HepG2 (cell line): ENCODE measurements around the gene FAM118A. TPM values are rescaled to one million over a fixed set of nuclear protein-coding genes. Genes with fewer than 3 reads are reported as not detected.

Source experiments
- ARNTL ChIP-seq: sonication (generic); formaldehyde crosslinking; IDR thresholded peaks from 2 replicates; pipeline ENCODE4 v1.4.0; 2020; ENCODE audit warnings: mild to moderate bottlenecking, missing genetic modification reagents
- ATF3 ChIP-seq: sonication (generic); formaldehyde crosslinking; IDR thresholded peaks from 2 replicates; pipeline ENCODE4 v1.4.0; 2020; ENCODE audit warnings: missing genetic modification reagents
- ATRX ChIP-seq: sonication (generic); formaldehyde crosslinking; IDR thresholded peaks from 2 replicates; pipeline ENCODE4 v1.4.0; 2020; ENCODE audit warnings: missing genetic modification reagents, borderline replicate concordance
- EP300 ChIP-seq, 3 experiments: sonication (generic) in 1 of 3; formaldehyde crosslinking in 1 of 3; IDR thresholded peaks; 2 replicates each; pipeline versions ENCODE4 v1.5.1 to v1.6.1; 2011 to 2020; ENCODE audit warnings: low read depth in 2 of 3, low read length in 2 of 3, borderline replicate concordance in 1 of 3, improper control_type of control experiment in 1 of 3, mild to moderate bottlenecking in 1 of 3, missing genetic modification reagents in 1 of 3, moderate library complexity in 1 of 3
- FOXJ3 ChIP-seq: sonication (generic); formaldehyde crosslinking; IDR thresholded peaks from 2 replicates; pipeline ENCODE4 v1.4.0; 2020; ENCODE audit warnings: missing genetic modification reagents, mild to moderate bottlenecking, borderline replicate concordance
- GFI1 ChIP-seq: sonication (generic); formaldehyde crosslinking; IDR thresholded peaks from 2 replicates; pipeline ENCODE4 v1.5.0; 2020; ENCODE audit warnings: missing genetic modification reagents, mild to moderate bottlenecking, borderline replicate concordance
- HIVEP1 ChIP-seq: sonication (generic); formaldehyde crosslinking; IDR thresholded peaks from 2 replicates; pipeline ENCODE4 v1.4.0; 2020; ENCODE audit warnings: mild to moderate bottlenecking, missing genetic modification reagents
- MTA3 ChIP-seq: sonication (generic); formaldehyde crosslinking; IDR thresholded peaks from 2 replicates; pipeline ENCODE4 v1.4.0; 2020; ENCODE audit warnings: missing genetic modification reagents
- MTF2 ChIP-seq: sonication (generic); formaldehyde crosslinking; IDR thresholded peaks from 2 replicates; pipeline ENCODE4 v1.5.0; 2020; ENCODE audit warnings: missing genetic modification reagents, borderline replicate concordance
- NFYB ChIP-seq: sonication (generic); formaldehyde crosslinking; IDR thresholded peaks from 2 replicates; pipeline ENCODE4 v1.4.0; 2020; ENCODE audit warnings: missing genetic modification reagents
- SOX13 ChIP-seq, 3 experiments: fragments of 450-650 bp in 1 of 3; sonication (generic) in 1 of 3; formaldehyde crosslinking in 1 of 3; IDR thresholded peaks in 2 of 3; conservative IDR thresholded peaks in 1 of 3; 2 replicates each; pipeline versions ENCODE4 v1.5.0 to v1.6.1; 2016 to 2020; ENCODE audit warnings: antibody characterized with exemption in 1 of 3, mild to moderate bottlenecking in 1 of 3, missing compliant biosample characterization in 1 of 3, missing genetic modification reagents in 1 of 3, moderate library complexity in 1 of 3
- SSRP1 ChIP-seq: IDR thresholded peaks from 2 replicates; pipeline ENCODE4 v1.6.1; 2016; ENCODE audit warnings: control low read depth
- TFDP1 ChIP-seq: IDR thresholded peaks from 2 replicates; pipeline ENCODE4 v1.6.1; 2016; ENCODE audit warnings: missing compliant biosample characterization, missing genetic modification reagents, borderline replicate concordance
- YEATS2 ChIP-seq: sonication (generic); formaldehyde crosslinking; IDR thresholded peaks from 2 replicates; pipeline ENCODE4 v1.4.0; 2020; ENCODE audit warnings: missing genetic modification reagents, borderline replicate concordance
- ZBTB7B ChIP-seq: sonication (generic); formaldehyde crosslinking; IDR thresholded peaks from 2 replicates; pipeline ENCODE4 v1.4.0; 2020; ENCODE audit warnings: missing genetic modification reagents
- ZFP62 ChIP-seq: sonication (generic); formaldehyde crosslinking; IDR thresholded peaks from 2 replicates; pipeline ENCODE4 v1.4.0; 2020; ENCODE audit warnings: missing genetic modification reagents
- ZMYM2 ChIP-seq: sonication (generic); formaldehyde crosslinking; IDR thresholded peaks from 2 replicates; pipeline ENCODE4 v1.8.0; 2022; ENCODE audit warnings: mild to moderate bottlenecking, missing genetic modification reagents
- ZNF280B ChIP-seq: sonication (generic); formaldehyde crosslinking; IDR thresholded peaks from 2 replicates; pipeline ENCODE4 v1.5.0; 2020; ENCODE audit warnings: missing genetic modification reagents, mild to moderate bottlenecking, borderline replicate concordance
- ZNF34 ChIP-seq: sonication (generic); formaldehyde crosslinking; IDR thresholded peaks from 2 replicates; pipeline ENCODE4 v1.4.0; 2020; ENCODE audit warnings: mild to moderate bottlenecking, missing genetic modification reagents, borderline replicate concordance
- ZNF567 ChIP-seq: sonication (generic); formaldehyde crosslinking; IDR thresholded peaks from 2 replicates; pipeline ENCODE4 v1.8.1; 2023; ENCODE audit warnings: mild to moderate bottlenecking, missing genetic modification reagents, borderline replicate concordance
- ZNF619 ChIP-seq: sonication (generic); formaldehyde crosslinking; IDR thresholded peaks from 2 replicates; pipeline ENCODE4 v1.4.0; 2020; ENCODE audit warnings: mild to moderate bottlenecking, missing genetic modification reagents
- ZNF766 ChIP-seq: sonication (generic); formaldehyde crosslinking; IDR thresholded peaks from 2 replicates; pipeline ENCODE4 v1.5.0; 2020; ENCODE audit warnings: missing genetic modification reagents, borderline replicate concordance
- ZSCAN21 ChIP-seq: sonication (generic); formaldehyde crosslinking; IDR thresholded peaks from 2 replicates; pipeline ENCODE4 v1.8.0; 2022; ENCODE audit warnings: mild to moderate bottlenecking, missing genetic modification reagents, moderate library complexity, borderline replicate concordance
- ZSCAN9 ChIP-seq: IDR thresholded peaks from 2 replicates; pipeline ENCODE4 v1.6.1; 2016; ENCODE audit warnings: borderline replicate concordance
- polyA plus RNA-seq, 8 experiments: library from polyadenylated mRNA; depleted of rRNA in 3 of 8; stranded (reverse) in 7 of 8; unstranded in 1 of 8; fragments of >200 nt; fragmentation: Illumina TruSeq in 4 of 8; extraction: Trizol in 4 of 8; gene quantifications; 2 replicates each; pipeline versions ENCODE4 v1.2.1 to v1.2.3, GENCODE V29; 2011 to 2016; ENCODE audit warnings: low read depth in 4 of 8, missing spikeins in 1 of 8, mixed read lengths in 1 of 8; ENCODE audit not compliant: insufficient read depth in 1 of 8
- total RNA-seq, 5 experiments: library from RNA; depleted of rRNA; stranded (reverse); fragments of >200 nt; fragmentation: Illumina TruSeq; extraction: Trizol; gene quantifications; 2 replicates each; pipeline ENCODE4 v1.2.3, GENCODE V29; 2016; ENCODE audit warnings: low read depth in 1 of 5
- TF ChIP-seq, protein P1 (sequence below): sonication (generic); formaldehyde crosslinking; IDR thresholded peaks from 2 replicates; pipeline ENCODE4 v1.4.0; 2020; ENCODE audit warnings: mild to moderate bottlenecking, missing genetic modification reagents
- TF ChIP-seq, protein P2 (sequence below): sonication (generic); formaldehyde crosslinking; IDR thresholded peaks from 2 replicates; pipeline ENCODE4 v1.4.0; 2020; ENCODE audit warnings: mild to moderate bottlenecking, missing genetic modification reagents

The FAM118A gene
- total and polyA plus RNA-seq, 2 of the 13 experiments (the other 11 are each of a cell fraction or from before 2014, with no cell fraction given): 36.7 to 48.2 TPM

DNA sequence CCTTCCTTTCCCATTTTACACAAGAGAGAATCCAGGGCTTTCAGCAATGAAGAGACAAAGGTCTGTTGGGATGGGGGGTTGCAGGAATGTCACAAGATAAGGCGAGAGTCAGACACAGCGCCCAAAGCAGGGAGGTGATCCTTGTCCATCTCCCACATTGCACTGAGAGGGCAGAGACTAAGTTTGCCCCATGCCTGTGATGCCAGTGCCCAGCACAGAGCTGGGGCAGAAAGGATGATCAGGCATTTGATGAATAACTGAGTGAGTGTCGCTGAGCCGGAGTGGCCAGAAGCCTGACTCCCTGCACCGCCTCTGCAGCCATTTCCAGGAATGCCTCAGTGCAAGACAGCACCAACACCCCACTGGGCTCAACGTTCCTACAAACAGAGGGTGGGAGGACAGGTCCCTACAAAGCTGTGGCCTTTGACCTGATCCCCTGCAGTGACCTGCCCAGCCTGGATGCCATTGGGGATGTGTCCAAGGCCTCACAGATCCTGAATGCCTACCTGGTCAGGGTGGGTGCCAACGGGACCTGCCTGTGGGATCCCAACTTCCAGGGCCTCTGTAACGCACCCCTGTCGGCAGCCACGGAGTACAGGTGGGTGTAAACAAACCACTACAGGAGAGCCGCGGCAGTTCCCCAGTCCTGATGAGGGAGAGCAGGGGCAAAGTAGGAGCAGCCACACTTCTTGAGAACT lies 22.7 kb upstream of the FAM118A start (continued):
- TF ChIP-seq ZBTB7B (CRISPR knock-in tag): peak; percentile 35; the same call in 1 of the 2 replicates
- no peak for TF ChIP-seq TFDP1
- no peak for TF ChIP-seq GFI1 (CRISPR knock-in tag)
- TF ChIP-seq MTF2 (CRISPR knock-in tag): no peak
- 0 out of 2 replicates have a peak, but pooled peaks have one; percentile 17 for TF ChIP-seq ZSCAN9 (CRISPR knock-in tag)
- TF ChIP-seq ZMYM2: no peak
- TF ChIP-seq NFYB (CRISPR knock-in tag): no peak
- TF ChIP-seq EP300 (IDR thresholded peaks at IDR 0.05; ENCODE audit: low read depth in 2 of 2, low read length in 2 of 2): peak in 1 of 2 experiments; percentile 69; a peak in 2 of 4 replicates
- peak; percentile 1; the same call in 1 of the 2 replicates for TF ChIP-seq EP300 (CRISPR knock-in tag; IDR thresholded peaks at IDR 0.05; ENCODE audit: borderline replicate concordance)
- no peak for TF ChIP-seq ATRX (CRISPR knock-in tag)
- TF ChIP-seq YEATS2 (CRISPR knock-in tag): no peak
- TF ChIP-seq, protein P1, sequence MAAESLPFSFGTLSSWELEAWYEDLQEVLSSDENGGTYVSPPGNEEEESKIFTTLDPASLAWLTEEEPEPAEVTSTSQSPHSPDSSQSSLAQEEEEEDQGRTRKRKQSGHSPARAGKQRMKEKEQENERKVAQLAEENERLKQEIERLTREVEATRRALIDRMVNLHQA (CRISPR knock-in tag): no peak
- TF ChIP-seq ARNTL (CRISPR knock-in tag): 0 out of 2 replicates have a peak, but pooled peaks have one; percentile 19
- 0 out of 2 replicates have a peak, but pooled peaks have one; percentile 27 for TF ChIP-seq ZSCAN21 (CRISPR knock-in tag)
- TF ChIP-seq ZNF567 (CRISPR knock-in tag): no peak
- no peak for TF ChIP-seq ZNF619 (CRISPR knock-in tag)
- TF ChIP-seq ZNF280B (CRISPR knock-in tag): 0 out of 2 replicates have a peak, but pooled peaks have one; percentile 15
- TF ChIP-seq ZNF766 (CRISPR knock-in tag): no peak
- no peak for TF ChIP-seq SSRP1 (CRISPR knock-in tag)
- no peak for TF ChIP-seq ZFP62
- TF ChIP-seq ZNF34 (CRISPR knock-in tag): no peak
- TF ChIP-seq, protein P2, sequence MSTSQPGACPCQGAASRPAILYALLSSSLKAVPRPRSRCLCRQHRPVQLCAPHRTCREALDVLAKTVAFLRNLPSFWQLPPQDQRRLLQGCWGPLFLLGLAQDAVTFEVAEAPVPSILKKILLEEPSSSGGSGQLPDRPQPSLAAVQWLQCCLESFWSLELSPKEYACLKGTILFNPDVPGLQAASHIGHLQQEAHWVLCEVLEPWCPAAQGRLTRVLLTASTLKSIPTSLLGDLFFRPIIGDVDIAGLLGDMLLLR (CRISPR knock-in tag): no peak
- no peak for TF ChIP-seq SOX13 (IDR thresholded peaks at IDR 0.05)
- peak in 1 of 2 experiments; percentile 52; a peak in 1 of 4 replicates for TF ChIP-seq SOX13 (CRISPR knock-in tag; conservative IDR thresholded peaks at IDR 0.05 in 1 of 2, IDR thresholded peaks at IDR 0.05 in 1 of 2)
- no peak for TF ChIP-seq FOXJ3 (CRISPR knock-in tag)
- TF ChIP-seq MTA3 (CRISPR knock-in tag): no peak
- no peak for TF ChIP-seq ATF3
- no peak for TF ChIP-seq HIVEP1 (CRISPR knock-in tag)
